GM12891 (cell line): ENCODE results near the gene TRABD2B.

Source experiments
- POLR2AphosphoS5 ChIP-seq: IDR thresholded peaks from 2 replicates; pipeline ENCODE4 v1.6.1; 2011; ENCODE audit warnings: low read depth, low read length, control low read depth
- TAF1 ChIP-seq: IDR thresholded peaks from 2 replicates; pipeline ENCODE4 v1.6.1; 2011; ENCODE audit warnings: low read depth, low read length, control low read depth

DNA sequence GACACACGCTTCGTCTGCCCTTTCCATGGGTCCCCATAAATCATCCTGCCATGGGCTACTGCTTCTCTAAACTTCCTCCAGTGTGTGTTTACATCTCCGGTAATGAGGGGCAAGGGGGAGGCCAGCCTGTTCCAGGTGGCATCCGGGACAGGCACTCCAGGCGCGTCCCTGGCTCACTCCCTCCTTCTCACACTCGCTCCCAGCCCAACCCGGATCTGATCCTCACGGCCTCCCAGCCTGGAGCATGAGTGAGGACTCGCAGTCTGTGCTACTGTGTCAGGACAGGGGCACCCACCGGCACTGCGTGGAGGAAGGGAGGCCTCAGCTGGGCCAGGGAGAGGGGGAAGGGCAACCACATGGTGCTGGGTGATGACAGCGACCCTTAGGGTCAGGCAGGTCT lies 225.4 kb downstream of the TRABD2B start:
- no peak for TF ChIP-seq POLR2AphosphoS5
- TF ChIP-seq TAF1 = no peak
